GM12874 (cell line): ENCODE results near the gene FREY1.

Experiments used
- CTCF ChIP-seq: IDR thresholded peaks from 2 replicates; pipeline ENCODE4 v1.5.1; 2011; ENCODE audit warnings: low read depth, mild to moderate bottlenecking, control low read depth, low read length, moderate library complexity; ENCODE audit not compliant: insufficient read depth

Gene FREY1

GRCh38 chr11:45933131-45933831, 26.2 kb upstream of the FREY1 start:
- no peak for TF ChIP-seq CTCF

GRCh38 chr11:45932217-45932616, 25.1 kb upstream of the FREY1 start:
- TF ChIP-seq CTCF: no peak

- TF ChIP-seq CTCF: no peak
Observed at GRCh38 chr11:45931739-45932138, 24.7 kb upstream of the FREY1 start.

DNA sequence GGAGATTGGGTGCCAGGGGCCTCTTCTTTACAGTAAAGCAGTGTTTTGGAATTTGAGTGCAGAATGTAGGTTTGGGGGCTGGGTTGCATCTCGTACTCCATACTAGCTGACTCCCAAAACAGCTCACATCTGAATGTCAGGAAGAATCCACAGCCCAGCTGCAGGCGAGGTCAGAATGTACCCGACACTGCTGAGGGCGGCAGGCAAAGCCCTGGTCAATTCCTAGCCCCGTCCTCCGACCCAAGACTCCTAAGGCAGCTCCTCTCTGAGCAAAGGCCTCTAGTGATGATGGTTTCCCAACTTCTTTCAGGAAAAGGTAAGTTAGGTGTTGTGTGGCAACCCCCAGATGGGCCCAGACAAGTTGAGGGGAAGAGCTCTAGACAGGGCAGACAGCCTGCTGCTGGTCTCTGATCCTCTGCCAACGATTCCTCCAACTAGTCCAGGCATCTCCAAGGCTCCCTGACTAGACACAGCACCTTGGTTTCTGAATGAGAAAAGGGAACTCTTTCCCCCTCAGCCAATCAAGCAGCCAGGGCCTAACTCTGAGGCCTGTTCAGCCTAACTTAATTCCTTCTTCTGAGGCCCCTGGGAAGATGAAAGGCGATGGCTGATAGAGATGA, 24.0 kb upstream of the FREY1 start:
- no peak for TF ChIP-seq CTCF

- TF ChIP-seq CTCF: no peak
Observed at GRCh38 chr11:45930031-45930794, 23.1 kb upstream of the FREY1 start.

- TF ChIP-seq CTCF: no peak
Observed at GRCh38 chr11:45929486-45930030, 22.5 kb upstream of the FREY1 start.

- no peak for TF ChIP-seq CTCF
Observed at GRCh38 chr11:45928535-45929215, 21.6 kb upstream of the FREY1 start.
